ENCODE results near the gene FAM171A1. TPM values are rescaled to one million over a fixed set of nuclear protein-coding genes. Genes with fewer than 3 reads are reported as not detected.

The FAM171A1 gene
- total and polyA plus RNA-seq, 2 donors (not counting 1 experiment from before 2014, with no cell fraction given) = 8.8 to 10.3 TPM

- Histone ChIP-seq H3K36me3 (ENCODE audit: control insufficient read depth, insufficient read depth, low read length) (no peaks in the 10 kb centered on the region), H3K4me3 (replicated peaks in 1 of 4; ENCODE audit: control extremely low read depth in 1 of 4, insufficient read depth in 1 of 4, low read depth in 3 of 4, low read length in 4 of 4) (no peak overlapping the region), H3K9ac (ENCODE audit: insufficient read depth, low read length) (no peak overlapping the region), H2AFZ (ENCODE audit: low read length) (no peak overlapping the region), H3K4me2 (ENCODE audit: extremely low read depth, insufficient read depth, low read length) (no peak overlapping the region), H3K4me1 (ENCODE audit: control insufficient read depth, extremely low read depth, insufficient read depth, low read length) (no peaks in the 10 kb centered on the region), H4K20me1 (ENCODE audit: control insufficient read depth, extremely low read depth, insufficient read depth, low read length) (no peaks in the 10 kb centered on the region), H3K79me2 (ENCODE audit: control insufficient read depth, insufficient read depth, low read length) (no peaks in the 10 kb centered on the region), H3K27ac (ENCODE audit: insufficient read depth, low read length) (no peak overlapping the region), H3K27me3 (ENCODE audit: control insufficient read depth, insufficient read depth, low read length) (no peaks in the 10 kb centered on the region), H3K9me3 (ENCODE audit: control insufficient read depth, insufficient read depth, low read depth, low read length) (no peaks in the 10 kb centered on the region)
- no peak for DNase-seq (ENCODE audit: low read depth in 2 of 2)
- TF ChIP-seq EZH2 (IDR thresholded peaks at IDR 0.05; ENCODE audit: low read length, missing control alignments) = no peak
- TF ChIP-seq, protein P1, sequence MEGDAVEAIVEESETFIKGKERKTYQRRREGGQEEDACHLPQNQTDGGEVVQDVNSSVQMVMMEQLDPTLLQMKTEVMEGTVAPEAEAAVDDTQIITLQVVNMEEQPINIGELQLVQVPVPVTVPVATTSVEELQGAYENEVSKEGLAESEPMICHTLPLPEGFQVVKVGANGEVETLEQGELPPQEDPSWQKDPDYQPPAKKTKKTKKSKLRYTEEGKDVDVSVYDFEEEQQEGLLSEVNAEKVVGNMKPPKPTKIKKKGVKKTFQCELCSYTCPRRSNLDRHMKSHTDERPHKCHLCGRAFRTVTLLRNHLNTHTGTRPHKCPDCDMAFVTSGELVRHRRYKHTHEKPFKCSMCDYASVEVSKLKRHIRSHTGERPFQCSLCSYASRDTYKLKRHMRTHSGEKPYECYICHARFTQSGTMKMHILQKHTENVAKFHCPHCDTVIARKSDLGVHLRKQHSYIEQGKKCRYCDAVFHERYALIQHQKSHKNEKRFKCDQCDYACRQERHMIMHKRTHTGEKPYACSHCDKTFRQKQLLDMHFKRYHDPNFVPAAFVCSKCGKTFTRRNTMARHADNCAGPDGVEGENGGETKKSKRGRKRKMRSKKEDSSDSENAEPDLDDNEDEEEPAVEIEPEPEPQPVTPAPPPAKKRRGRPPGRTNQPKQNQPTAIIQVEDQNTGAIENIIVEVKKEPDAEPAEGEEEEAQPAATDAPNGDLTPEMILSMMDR (conservative IDR thresholded peaks at IDR 0.05 in 1 of 2, IDR thresholded peaks at IDR 0.05 in 1 of 2; ENCODE audit: low read depth in 1 of 2, low read length in 2 of 2) = no peak
These were observed 54.1 kb downstream of the FAM171A1 start for GRCh38 chr10:15316871-15317464.

DNA sequence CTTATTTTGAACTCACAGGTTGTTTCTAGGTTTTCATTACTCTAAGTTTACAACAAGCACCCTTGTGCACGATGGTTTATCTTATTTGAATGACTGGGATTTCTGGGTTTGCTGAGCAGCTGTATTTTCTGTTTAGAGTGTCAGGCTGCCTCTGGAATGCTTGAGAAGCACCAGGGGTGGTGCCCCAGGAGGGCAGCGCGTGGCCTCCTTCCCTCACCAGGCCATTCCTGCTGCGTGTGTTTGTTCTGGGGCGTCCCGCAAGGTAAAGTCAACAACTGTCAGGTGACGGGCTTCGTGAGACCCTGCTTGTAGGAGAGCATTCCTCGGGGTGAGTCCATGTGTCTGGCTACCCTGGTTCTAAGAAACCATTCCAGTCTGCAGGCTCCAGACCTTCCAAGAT is 54.9 kb downstream of the FAM171A1 start:
- DNase-seq (ENCODE audit: low read depth in 2 of 2) = no peak
- no peaks in the 10 kb centered on the region for H3K4me1 ChIP-seq (ENCODE audit: control insufficient read depth, extremely low read depth, insufficient read depth, low read length)

DNA sequence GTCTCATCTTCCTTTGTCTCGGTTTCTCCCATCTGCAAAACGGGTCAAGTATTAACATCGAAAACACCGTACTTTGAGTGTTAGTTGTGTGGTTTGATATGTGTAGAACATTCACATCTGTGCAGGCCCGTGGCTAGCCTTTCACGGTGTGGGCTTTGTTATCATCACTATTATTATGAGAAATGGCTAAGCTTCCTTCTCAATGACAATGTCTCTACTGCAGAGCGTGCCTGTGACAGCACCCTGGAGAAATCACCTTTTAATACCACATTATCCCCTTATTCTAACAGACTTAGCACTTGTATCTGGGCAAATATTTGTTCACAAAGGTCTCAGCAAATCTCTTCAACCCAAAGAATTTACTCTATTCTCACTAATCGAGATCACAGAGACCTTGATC is 55.8 kb downstream of the FAM171A1 start:
- H2AFZ ChIP-seq (ENCODE audit: low read length) = no peak overlapping the region
- TF ChIP-seq, protein P1 (conservative IDR thresholded peaks at IDR 0.05 in 1 of 2, IDR thresholded peaks at IDR 0.05 in 1 of 2; ENCODE audit: low read depth in 1 of 2, low read length in 2 of 2) = no peak
- TF ChIP-seq EZH2 (IDR thresholded peaks at IDR 0.05; ENCODE audit: low read length, missing control alignments) = no peak
- H3K9ac ChIP-seq (ENCODE audit: insufficient read depth, low read length) = no peak overlapping the region
- H3K79me2 ChIP-seq (ENCODE audit: control insufficient read depth, insufficient read depth, low read length) = no peaks in the 10 kb centered on the region
- H3K4me2 ChIP-seq (ENCODE audit: extremely low read depth, insufficient read depth, low read length) = no peak overlapping the region
- H3K27me3 ChIP-seq (ENCODE audit: control insufficient read depth, insufficient read depth, low read length) = no peaks in the 10 kb centered on the region
- H3K36me3 ChIP-seq (ENCODE audit: control insufficient read depth, insufficient read depth, low read length) = no peaks in the 10 kb centered on the region
- H3K4me3 ChIP-seq (replicated peaks in 1 of 4; ENCODE audit: control extremely low read depth in 1 of 4, insufficient read depth in 1 of 4, low read depth in 3 of 4, low read length in 4 of 4) = no peak overlapping the region
- DNase-seq (ENCODE audit: low read depth in 2 of 2) = no peak
- no peak overlapping the region for H3K27ac ChIP-seq (ENCODE audit: insufficient read depth, low read length)
- no peaks in the 10 kb centered on the region for H3K9me3 ChIP-seq (ENCODE audit: control insufficient read depth, insufficient read depth, low read depth, low read length)
- no peaks in the 10 kb centered on the region for H4K20me1 ChIP-seq (ENCODE audit: control insufficient read depth, extremely low read depth, insufficient read depth, low read length)
- no peaks in the 10 kb centered on the region for H3K4me1 ChIP-seq (ENCODE audit: control insufficient read depth, extremely low read depth, insufficient read depth, low read length)

More for the DNA sequence above, 54.9 kb downstream of the FAM171A1 start:
- Histone ChIP-seq H4K20me1 (ENCODE audit: control insufficient read depth, extremely low read depth, insufficient read depth, low read length) (no peaks in the 10 kb centered on the region), H3K4me2 (ENCODE audit: extremely low read depth, insufficient read depth, low read length) (no peak overlapping the region), H3K4me3 (replicated peaks in 1 of 4; ENCODE audit: control extremely low read depth in 1 of 4, insufficient read depth in 1 of 4, low read depth in 3 of 4, low read length in 4 of 4) (no peak overlapping the region), H3K27ac (ENCODE audit: insufficient read depth, low read length) (no peak overlapping the region), H3K36me3 (ENCODE audit: control insufficient read depth, insufficient read depth, low read length) (no peaks in the 10 kb centered on the region), H3K27me3 (ENCODE audit: control insufficient read depth, insufficient read depth, low read length) (no peaks in the 10 kb centered on the region), H2AFZ (ENCODE audit: low read length) (no peak overlapping the region), H3K9ac (ENCODE audit: insufficient read depth, low read length) (no peak overlapping the region), H3K9me3 (ENCODE audit: control insufficient read depth, insufficient read depth, low read depth, low read length) (no peaks in the 10 kb centered on the region), H3K79me2 (ENCODE audit: control insufficient read depth, insufficient read depth, low read length) (no peaks in the 10 kb centered on the region)
- no peak for TF ChIP-seq EZH2 (IDR thresholded peaks at IDR 0.05; ENCODE audit: low read length, missing control alignments)
- TF ChIP-seq, protein P1 (conservative IDR thresholded peaks at IDR 0.05 in 1 of 2, IDR thresholded peaks at IDR 0.05 in 1 of 2; ENCODE audit: low read depth in 1 of 2, low read length in 2 of 2) = no peak

Measured in fibroblast of lung (primary cell).